ENCODE data around the gene RXRA.
A peak's percentile ranks its signal among the peaks of the same experiment; 100 is the strongest.

RXRA gene

DNA sequence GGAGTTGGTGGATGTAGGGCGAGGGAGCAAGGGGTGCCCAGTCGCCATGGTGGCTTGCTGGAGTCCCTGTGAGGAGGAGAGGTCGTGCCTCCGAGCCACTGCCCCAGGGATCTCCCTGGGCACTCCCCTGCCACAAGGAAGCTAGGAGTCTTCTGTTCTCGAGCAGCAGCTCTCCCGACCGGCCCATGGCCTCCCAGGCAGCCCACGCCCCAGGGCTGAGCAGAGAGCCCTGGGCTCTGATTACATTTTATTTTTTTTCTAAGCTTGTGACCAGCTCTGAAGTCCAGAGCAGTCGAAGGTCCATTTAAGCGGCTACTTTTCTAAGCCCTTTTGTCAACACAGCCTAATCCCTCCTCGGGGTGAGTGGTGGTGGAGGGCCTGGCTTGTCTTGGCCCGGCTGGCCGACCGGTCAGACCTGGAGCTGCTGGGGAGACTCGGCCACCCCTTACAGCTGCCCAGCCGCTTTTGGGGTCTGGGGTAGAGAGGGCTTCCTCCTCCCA lies 2.1 kb downstream of the RXRA start:
- peaks cover 20% of the 10 kb centered on the region for H3K36me3 Mint-ChIP-seq (ENCODE audit: insufficient read depth)
- peaks cover 22 to 29% of the 10 kb centered on the region in 2 donors for H3K4me1 Mint-ChIP-seq (ENCODE audit: low read depth in 2 of 2)
- DNase-seq (no peak), ATAC-seq (replicated peaks) (no peak)
- no peak overlapping the region for H3K27ac Mint-ChIP-seq
- peak overlapping the region; percentile 18 to 56 for H3K4me3 Mint-ChIP-seq
- no peaks in the 10 kb centered on the region for H3K27me3 Mint-ChIP-seq
- no peaks in the 10 kb centered on the region for H3K9me3 Mint-ChIP-seq

DNA sequence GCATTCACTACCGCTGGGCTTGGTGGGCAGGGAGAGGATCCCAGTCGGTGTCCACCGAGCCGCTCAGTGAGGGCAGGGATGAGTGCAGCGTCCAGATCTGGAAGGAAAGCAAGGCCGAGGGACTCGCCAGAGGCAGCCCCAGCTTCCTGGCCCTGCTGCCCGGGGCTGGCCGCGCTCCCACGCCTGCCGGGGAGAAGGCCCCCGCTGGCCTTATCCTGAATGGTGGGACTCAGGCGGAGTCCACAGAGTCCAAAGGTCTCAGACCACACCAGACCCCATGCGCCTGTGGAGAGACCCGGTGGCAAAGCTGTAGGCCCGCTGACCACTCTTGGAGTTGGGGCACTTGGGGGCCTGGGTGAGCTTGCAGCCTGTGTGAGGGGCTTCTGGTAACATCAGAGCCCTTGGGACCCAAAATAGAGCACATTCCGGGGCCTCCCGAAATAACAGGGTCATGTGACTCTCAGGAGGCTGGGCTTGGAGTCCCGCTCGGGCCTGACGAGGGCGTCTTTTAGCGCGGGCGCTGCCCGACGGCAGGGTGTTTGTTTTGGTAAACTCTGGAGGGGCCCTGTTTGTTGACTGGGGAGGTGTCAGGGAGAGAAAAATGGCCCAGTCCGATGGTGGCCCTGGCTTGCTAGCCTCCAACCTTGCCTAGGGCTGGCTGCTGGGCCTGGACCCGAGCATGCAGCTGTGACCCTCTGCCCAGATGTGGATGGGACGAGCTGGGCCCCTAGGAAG lies 2.8 kb downstream of the RXRA start:
- Mint-ChIP-seq H3K4me1 (ENCODE audit: low read depth in 2 of 2) (peaks cover 22 to 29% of the 10 kb centered on the region in 2 donors), H3K27me3 (no peaks in the 10 kb centered on the region), H3K4me3 (no peak overlapping the region), H3K36me3 (ENCODE audit: insufficient read depth) (peaks cover 20% of the 10 kb centered on the region), H3K27ac (peak overlapping the region in 1 of 2 donors; percentile 49), H3K9me3 (no peaks in the 10 kb centered on the region)
- DNase-seq: no peak
- ATAC-seq (replicated peaks): no peak

DNA sequence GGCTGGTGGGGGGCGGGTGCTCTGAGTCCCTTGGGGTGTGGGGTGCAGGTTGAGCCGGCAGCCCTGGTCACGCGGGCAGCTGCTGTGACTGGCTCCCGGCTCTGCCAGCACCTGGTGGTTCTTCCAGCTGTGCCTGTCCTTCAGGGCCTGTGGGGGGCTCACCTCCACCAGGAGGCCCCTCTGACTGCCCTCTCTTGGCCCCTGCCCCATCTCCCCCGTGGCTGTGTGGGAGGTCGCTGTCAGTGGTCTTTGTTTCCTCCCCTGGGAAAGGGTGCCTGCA lies 3.3 kb downstream of the RXRA start:
- Mint-ChIP-seq H3K4me1 (ENCODE audit: low read depth in 2 of 2) (peaks cover 19 to 23% of the 10 kb centered on the region in 2 donors), H3K9me3 (no peaks in the 10 kb centered on the region), H3K27me3 (no peaks in the 10 kb centered on the region), H3K4me3 (no peak overlapping the region), H3K36me3 (ENCODE audit: insufficient read depth) (peaks cover 15% of the 10 kb centered on the region), H3K27ac (peak overlapping the region in 1 of 2 donors; percentile 49)
- DNase-seq (no peak), ATAC-seq (replicated peaks) (no peak)

DNA sequence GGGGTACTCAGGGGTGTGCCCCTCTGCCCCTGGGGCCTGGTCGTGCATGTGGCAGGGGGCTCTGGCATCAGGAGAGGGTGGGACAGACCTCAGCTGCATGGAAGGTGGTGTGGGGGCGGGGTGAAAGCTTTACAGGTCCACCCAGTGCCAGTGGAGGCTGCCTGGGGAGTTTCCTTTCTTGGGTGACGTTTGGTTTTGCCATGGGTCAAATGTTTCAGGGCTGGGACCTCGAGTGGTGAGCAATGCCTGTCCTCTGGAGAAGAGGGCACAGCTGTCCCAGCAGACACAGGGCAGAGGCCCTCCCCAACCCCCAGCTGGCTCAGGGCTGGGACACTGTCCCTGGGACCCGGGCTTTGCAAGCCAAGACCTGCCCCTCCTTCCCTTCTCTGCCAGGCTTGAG lies 3.6 kb downstream of the RXRA start:
- H3K27ac Mint-ChIP-seq: peak overlapping the region in 1 of 2 donors; percentile 49

DNA sequence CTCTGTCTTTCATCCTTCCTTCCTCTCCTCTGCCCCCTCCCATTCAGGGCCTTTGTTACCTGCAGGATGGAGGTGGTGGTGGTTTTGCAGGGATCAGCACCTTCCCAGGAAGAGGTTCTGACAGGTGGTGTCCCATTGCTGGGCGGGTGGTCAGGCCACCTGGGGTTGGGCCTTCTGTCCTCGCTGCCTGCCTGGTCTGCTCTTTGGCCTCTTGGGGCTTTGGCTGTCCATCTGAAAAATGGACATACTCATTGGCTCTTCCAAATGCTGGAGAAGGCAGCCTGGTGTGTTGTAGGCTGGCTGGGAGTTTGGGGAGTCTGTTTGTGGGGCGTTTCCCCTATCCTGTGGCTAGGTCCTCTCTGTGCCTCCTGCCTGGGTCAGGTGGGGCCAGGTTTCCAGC lies 4.3 kb downstream of the RXRA start:
- no peaks in the 10 kb centered on the region for H3K9me3 Mint-ChIP-seq
- H3K27ac Mint-ChIP-seq: peak overlapping the region in 1 of 2 donors; percentile 49
- H3K4me1 Mint-ChIP-seq (ENCODE audit: low read depth in 2 of 2): peaks cover 16 to 23% of the 10 kb centered on the region in 2 donors
- ATAC-seq (replicated peaks) (no peak), DNase-seq (no peak)
- H3K27me3 Mint-ChIP-seq: no peaks in the 10 kb centered on the region
- no peak overlapping the region for H3K4me3 Mint-ChIP-seq
- H3K36me3 Mint-ChIP-seq (ENCODE audit: insufficient read depth): peaks cover 8% of the 10 kb centered on the region

More for the DNA sequence above, 3.6 kb downstream of the RXRA start:
- Mint-ChIP-seq H3K27me3 (no peaks in the 10 kb centered on the region), H3K4me3 (no peak overlapping the region), H3K36me3 (ENCODE audit: insufficient read depth) (peaks cover 13% of the 10 kb centered on the region), H3K4me1 (ENCODE audit: low read depth in 2 of 2) (peaks cover 16 to 23% of the 10 kb centered on the region in 2 donors), H3K9me3 (no peaks in the 10 kb centered on the region)
- DNase-seq (no peak), ATAC-seq (replicated peaks) (no peak)

DNA sequence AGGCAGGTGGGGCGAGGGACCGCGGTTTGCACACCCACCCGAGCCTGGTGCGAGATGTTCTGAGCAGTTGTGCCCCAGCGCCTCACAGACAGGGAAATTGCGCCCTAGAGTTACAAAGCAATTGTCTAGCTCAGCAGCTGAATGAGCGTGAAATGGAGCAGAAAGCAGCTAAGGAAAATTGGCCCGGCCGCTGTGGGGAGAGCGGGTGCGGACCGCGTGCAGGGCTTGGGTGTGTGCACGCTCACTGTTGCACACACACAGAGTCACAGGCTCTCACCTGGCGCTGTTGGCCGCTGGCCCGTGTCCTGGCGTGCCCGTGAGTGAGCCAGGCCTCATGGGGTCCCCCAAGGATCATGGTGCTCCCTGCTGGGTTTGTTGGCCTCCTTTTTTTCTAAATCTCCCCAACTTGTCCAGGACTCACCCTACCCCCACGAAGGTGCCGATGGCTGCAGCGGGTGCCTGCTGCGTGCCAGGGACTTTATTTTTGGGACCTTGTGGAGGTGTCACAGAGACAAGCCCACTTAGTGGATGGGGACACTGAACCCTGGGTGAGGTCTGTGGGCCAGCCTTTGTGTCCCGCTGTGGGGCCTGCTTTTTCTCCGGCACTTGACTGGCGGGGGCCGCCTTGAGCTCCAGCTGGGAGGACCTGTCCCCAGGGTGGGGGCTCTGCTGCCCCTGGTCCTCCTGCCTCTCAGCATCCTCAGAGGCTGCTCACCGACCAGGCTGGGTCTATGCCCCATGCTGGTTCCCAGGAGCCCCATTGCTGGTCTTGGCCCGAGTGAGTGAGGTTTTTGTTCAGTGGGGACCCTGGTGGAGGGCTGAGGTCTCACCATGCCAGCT lies 5.2 kb downstream of the RXRA start:
- peaks cover 7% of the 10 kb centered on the region for H3K36me3 Mint-ChIP-seq (ENCODE audit: insufficient read depth)
- H3K4me3 Mint-ChIP-seq: no peak overlapping the region
- H3K4me1 Mint-ChIP-seq (ENCODE audit: low read depth in 2 of 2): peaks cover 16 to 23% of the 10 kb centered on the region in 2 donors
- no peaks in the 10 kb centered on the region for H3K27me3 Mint-ChIP-seq
- ATAC-seq (replicated peaks): no peak
- no peak for DNase-seq
- no peaks in the 10 kb centered on the region for H3K9me3 Mint-ChIP-seq
- peak overlapping the region in 1 of 2 donors; percentile 46 for H3K27ac Mint-ChIP-seq

DNA sequence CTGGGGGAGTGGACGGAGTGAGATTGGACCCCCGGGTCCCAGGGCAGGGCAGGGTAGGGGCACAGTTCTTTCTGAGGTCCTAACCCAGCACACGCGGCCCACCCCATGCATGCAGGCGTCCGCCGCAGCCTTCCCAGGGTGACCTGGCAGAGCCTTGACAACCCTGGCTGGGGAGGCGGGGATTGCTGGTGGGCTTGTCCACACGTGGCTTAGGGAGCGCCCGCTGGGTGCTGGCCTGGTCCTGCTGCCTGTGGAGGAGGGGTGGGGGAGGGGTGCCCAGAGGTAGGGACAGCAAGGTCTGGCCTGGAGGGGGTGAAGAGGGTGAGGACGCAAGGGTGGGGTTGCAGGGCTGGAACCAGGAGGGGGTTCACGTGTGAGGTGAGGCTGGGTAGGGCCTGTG lies 6.0 kb downstream of the RXRA start:
- H3K4me3 Mint-ChIP-seq: no peak overlapping the region
- ATAC-seq (replicated peaks) (no peak), DNase-seq (no peak)
- no peaks in the 10 kb centered on the region for H3K27me3 Mint-ChIP-seq
- no peak overlapping the region for H3K27ac Mint-ChIP-seq
- H3K36me3 Mint-ChIP-seq (ENCODE audit: insufficient read depth): peaks cover 7% of the 10 kb centered on the region
- H3K9me3 Mint-ChIP-seq: no peaks in the 10 kb centered on the region
- peaks cover 16 to 28% of the 10 kb centered on the region in 2 donors for H3K4me1 Mint-ChIP-seq (ENCODE audit: low read depth in 2 of 2)

DNA sequence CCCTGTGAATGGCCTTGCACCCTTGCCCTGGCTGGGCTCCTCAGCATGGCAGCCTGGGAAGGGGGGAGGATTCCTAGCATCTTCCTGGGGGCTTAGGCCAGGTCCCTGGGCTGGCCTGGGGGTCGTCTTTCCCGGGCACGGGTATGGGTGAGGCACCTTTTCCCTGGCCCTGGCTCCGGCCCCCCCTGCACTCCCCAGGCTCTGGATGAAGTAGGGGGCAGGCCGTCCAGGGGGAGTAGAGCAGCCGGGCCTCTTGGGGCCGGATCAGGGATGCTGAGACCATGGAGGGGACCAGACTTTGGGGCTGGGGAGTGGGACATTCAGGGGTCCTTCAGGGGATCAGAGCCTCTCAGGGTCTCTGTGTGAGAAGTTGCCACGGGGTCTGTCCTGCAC lies 6.6 kb downstream of the RXRA start:
- Mint-ChIP-seq H3K36me3 (ENCODE audit: insufficient read depth) (peaks cover 7% of the 10 kb centered on the region), H3K27ac (no peak overlapping the region), H3K4me3 (no peak overlapping the region)

DNA sequence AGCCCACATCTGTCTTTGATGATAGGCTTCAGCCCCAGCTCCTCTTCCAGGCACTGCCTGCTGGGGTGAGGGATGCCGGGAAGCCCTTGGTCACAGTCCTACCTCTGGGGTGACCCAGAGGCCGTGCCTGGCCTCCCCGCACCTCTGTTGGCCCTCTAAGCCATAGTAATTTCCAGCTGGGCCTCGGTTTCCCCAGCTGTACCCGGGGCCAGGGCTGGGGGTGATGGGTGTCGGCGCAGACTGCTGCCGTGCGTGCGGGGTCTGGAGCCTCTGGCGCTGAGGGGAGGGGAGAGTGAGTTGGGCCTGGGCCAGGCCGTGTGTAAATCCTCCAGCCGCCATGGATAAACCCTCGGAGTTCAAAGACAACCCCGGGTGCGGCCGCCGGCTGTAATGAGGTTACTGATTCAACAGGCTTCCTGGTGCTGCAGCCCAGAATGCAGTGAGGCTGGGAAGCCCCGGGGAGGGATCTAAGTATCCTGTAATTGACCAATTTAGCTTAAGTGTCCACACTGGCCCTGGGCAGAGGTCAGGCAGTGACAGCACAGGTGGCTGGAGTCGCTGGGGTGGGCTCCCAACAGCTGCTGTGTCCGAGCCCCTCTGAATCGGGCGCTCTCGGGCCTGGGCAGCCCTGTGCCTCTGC lies 7.1 kb downstream of the RXRA start:
- Mint-ChIP-seq H3K27ac (no peak overlapping the region), H3K4me3 (no peak overlapping the region), H3K9me3 (no peaks in the 10 kb centered on the region), H3K36me3 (ENCODE audit: insufficient read depth) (peaks cover 4% of the 10 kb centered on the region), H3K4me1 (ENCODE audit: low read depth in 2 of 2) (peaks cover 21 to 24% of the 10 kb centered on the region in 2 donors), H3K27me3 (no peaks in the 10 kb centered on the region)
- no peak for DNase-seq
- ATAC-seq (replicated peaks): no peak

More for the DNA sequence above, 6.6 kb downstream of the RXRA start:
- ATAC-seq (replicated peaks) (no peak), DNase-seq (no peak)
- Mint-ChIP-seq H3K4me1 (ENCODE audit: low read depth in 2 of 2) (peaks cover 21 to 28% of the 10 kb centered on the region in 2 donors), H3K27me3 (no peaks in the 10 kb centered on the region), H3K9me3 (no peaks in the 10 kb centered on the region)

DNA sequence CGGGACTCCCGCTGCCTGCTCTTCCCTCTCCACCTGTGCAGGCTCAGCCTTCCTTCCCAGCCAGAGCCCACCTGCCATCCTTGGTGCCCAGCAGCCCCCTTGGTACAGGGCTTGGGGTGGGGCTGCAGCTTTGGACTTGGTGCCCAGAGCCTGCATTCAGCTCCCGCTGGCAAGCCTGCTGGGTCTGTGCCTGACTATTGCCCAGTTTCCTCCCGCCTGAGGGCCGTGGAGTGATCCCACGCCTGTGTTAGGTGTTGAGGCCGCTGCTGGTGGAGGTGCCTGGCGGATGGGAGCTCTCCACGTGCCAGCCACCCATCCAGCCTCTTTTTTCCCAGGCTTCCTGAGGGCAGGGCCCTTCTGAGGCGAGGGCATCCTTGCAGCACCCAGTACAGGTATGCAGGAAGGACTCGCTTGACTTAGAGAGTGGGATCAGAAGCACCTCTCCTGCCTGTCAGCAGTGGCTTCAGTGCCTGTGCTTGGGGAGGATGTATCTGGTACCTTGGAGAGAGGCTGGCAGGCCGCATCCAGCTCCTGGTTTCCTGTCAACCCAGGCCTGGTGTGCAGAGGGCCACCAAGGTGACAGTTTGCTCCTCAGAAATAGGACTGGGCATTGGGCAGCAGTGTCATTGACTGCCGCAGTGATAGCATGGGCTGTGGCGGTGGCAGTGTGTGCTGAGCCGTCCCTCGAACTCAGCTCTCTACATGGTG lies 7.8 kb downstream of the RXRA start:
- Mint-ChIP-seq H3K9me3 (no peaks in the 10 kb centered on the region), H3K27me3 (no peaks in the 10 kb centered on the region), H3K36me3 (ENCODE audit: insufficient read depth) (no peaks in the 10 kb centered on the region), H3K27ac (peak overlapping the region in 1 of 2 donors; percentile 12), H3K4me1 (ENCODE audit: low read depth in 2 of 2) (peaks cover 21 to 24% of the 10 kb centered on the region in 2 donors), H3K4me3 (no peak overlapping the region)
- ATAC-seq (replicated peaks) (no peak), DNase-seq (no peak)

DNA sequence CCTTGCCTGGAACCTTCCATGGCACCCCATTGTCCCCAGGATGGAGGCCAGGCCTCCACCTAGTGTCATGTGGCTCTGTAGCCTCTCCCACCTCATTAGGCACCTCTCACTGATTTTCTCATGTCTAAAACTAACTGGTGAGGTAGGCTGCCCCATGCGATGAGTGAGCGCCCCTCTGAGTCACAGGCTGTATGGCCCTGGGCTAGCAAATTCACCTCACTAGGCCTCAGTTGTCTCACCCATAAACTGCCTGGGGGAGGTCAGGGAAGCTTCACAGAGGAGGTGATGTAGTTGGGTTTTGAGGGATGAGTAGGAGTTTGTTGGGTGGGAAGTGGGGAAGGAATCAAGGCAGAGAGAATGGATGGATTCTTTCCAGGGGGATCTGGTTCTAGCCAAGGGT lies 8.8 kb downstream of the RXRA start:
- Mint-ChIP-seq H3K4me1 (ENCODE audit: low read depth in 2 of 2) (peaks cover 13 to 17% of the 10 kb centered on the region in 2 donors), H3K27ac (no peak overlapping the region), H3K27me3 (no peaks in the 10 kb centered on the region), H3K9me3 (no peaks in the 10 kb centered on the region), H3K4me3 (no peak overlapping the region), H3K36me3 (ENCODE audit: insufficient read depth) (no peaks in the 10 kb centered on the region)
- DNase-seq (no peak), ATAC-seq (replicated peaks) (no peak)

DNA sequence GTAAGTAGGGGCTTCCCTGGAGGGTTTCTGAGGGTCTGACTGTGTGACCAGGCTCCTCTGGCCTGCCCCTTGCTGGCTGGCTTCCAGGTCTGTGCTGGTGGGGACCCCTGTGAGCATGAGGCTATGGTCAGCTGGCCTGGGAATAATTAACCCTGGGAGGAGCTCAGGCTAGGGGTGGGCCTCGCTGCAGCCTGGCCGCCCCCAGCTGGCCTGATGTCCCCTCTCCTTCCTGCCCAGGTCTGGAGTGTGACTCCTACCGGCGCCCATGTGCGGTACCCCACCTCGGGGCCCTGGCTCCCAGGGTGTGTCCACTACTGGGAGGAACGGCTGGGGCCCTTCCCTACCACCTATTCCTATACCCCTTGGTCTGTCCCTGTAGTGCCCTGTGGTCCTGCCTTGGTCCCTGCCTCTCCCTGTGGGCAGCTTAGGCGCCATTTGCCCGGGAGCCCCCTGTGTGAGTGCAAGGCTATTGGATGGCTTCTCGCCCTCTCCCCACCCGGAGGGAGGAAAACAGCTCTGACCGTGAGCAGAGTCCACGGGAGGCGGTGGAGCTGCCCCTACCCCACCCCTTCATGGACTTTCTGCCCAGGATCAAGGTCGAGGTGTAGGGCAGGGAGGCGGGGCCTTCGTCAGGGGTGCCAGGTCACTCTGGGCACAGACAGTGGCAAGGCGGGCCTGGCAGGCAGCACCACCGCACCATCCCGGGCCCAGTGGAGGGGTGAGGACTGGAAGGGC lies 9.4 kb downstream of the RXRA start:
- H3K4me3 Mint-ChIP-seq: no peak overlapping the region
- ATAC-seq (replicated peaks) (no peak), DNase-seq (no peak)
- no peak overlapping the region for H3K27ac Mint-ChIP-seq
- H3K36me3 Mint-ChIP-seq (ENCODE audit: insufficient read depth): no peaks in the 10 kb centered on the region
- H3K9me3 Mint-ChIP-seq: no peaks in the 10 kb centered on the region
- H3K27me3 Mint-ChIP-seq: no peaks in the 10 kb centered on the region
- H3K4me1 Mint-ChIP-seq (ENCODE audit: low read depth in 2 of 2): peaks cover 7 to 16% of the 10 kb centered on the region in 2 donors
